ENCODE data around the gene C12orf76.

The C12orf76 gene

DNA sequence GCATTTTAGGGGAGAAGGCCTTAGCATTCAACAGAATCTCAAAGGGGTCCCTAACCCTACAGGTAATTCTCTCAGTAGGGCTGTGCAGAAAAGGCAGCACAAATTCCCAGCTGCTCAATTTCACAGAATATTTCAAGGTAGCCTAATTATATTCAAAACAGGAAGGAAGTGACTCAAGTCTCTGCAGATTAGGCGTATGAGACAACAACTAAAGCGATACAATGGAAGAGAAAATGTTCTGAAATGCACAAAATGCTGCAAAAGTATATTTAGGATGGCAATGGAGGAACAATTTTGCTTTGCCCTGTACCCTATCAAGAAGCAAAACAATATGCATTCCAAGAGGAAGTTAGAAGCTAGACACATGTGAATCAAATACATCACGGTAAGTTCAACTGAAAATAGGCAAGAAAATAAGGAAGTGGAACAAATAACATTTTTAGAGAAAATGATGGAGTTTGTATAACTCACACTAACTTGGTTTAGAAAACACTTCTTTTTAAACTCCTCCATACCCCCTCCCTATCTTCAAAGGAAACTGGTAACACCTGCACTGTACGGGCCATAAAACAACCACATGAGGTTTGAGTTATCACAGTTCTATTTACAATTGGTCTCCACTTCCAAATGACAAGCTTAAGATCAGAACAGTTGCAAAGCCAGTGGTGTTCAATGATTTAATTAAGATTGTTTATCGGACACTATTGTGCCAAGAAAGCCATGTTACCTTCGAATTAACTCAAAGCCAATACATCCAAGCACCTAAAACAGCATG is 53.7 kb downstream of the C12orf76 start:
- DNase-seq = no peak

GRCh38 chr12:109993091-109993490 is 55.2 kb downstream of the C12orf76 start:
- DNase-seq = no peak

GRCh38 chr12:109991586-109991985 is 56.7 kb downstream of the C12orf76 start:
- DNase-seq = peak in 1 of 2 experiments; percentile 6

Data from activated T-cell treated with anti-CD3 and anti-CD28 coated beads, Interleukin-2, amount 50 U/mL, for 48 hours (primary cell).